Measurements from ENCODE around the gene FBXO40. TPM values are rescaled to one million over a fixed set of nuclear protein-coding genes. Genes with fewer than 3 reads are reported as not detected.

FBXO40 gene
- total and polyA plus RNA-seq, 9 of the 15 experiments (the other 6 are each of a cell fraction or from before 2014, with no cell fraction given) = 0.01 to 0.05 (median 0.04) TPM; not detected in 3

GRCh38 chr3:121660356-121661171 lies 67.4 kb downstream of the FBXO40 start, which contains the start of gene HCLS1 (continued):
- TF ChIP-seq ZNF77 (CRISPR knock-in tag; IDR thresholded peaks at IDR 0.05) (no peak), BDP1 (IDR thresholded peaks at IDR 0.05; ENCODE audit: insufficient read depth, insufficient read length) (no peak), SRF (CRISPR knock-in tag; IDR thresholded peaks at IDR 0.05) (peak in 1 of 2 experiments; percentile 94; a peak in 2 of 4 replicates), SPI1 (IDR thresholded peaks at IDR 0.05; ENCODE audit: borderline replicate concordance, low read depth, low read length) (peak; percentile 75), ZNF263 (CRISPR knock-in tag; IDR thresholded peaks at IDR 0.05; ENCODE audit: borderline replicate concordance) (no peak), NFATC3 (IDR thresholded peaks at IDR 0.05) (no peak), FOXA3 (CRISPR knock-in tag; conservative IDR thresholded peaks at IDR 0.05 in 1 of 2, IDR thresholded peaks at IDR 0.05 in 1 of 2) (no peak), ZBTB11 (CRISPR knock-in tag; IDR thresholded peaks at IDR 0.05) (peak in 1 of 3 experiments; percentile 39; a peak in 1 of 6 replicates), FOXM1 (IDR thresholded peaks at IDR 0.05; ENCODE audit: low read depth) (no peak), FOXM1 (CRISPR knock-in tag; IDR thresholded peaks at IDR 0.05; ENCODE audit: low read depth) (no peak), MCM7 (IDR thresholded peaks at IDR 0.05) (no peak), PHF20 (IDR thresholded peaks at IDR 0.05; ENCODE audit: partially characterized antibody) (peak; percentile 51), ZNF584 (CRISPR knock-in tag; IDR thresholded peaks at IDR 0.05; ENCODE audit: low read depth) (peak; percentile 57; the same call in 1 of the 2 replicates), POLR2H (tag; IDR thresholded peaks at IDR 0.05; ENCODE audit: low read depth) (peak; percentile 90), MITF (IDR thresholded peaks at IDR 0.05) (no peak), PYGO2 (tag; IDR thresholded peaks at IDR 0.05) (no peak), RFX7 (CRISPR knock-in tag; IDR thresholded peaks at IDR 0.05) (no peak), ZNF561 (CRISPR knock-in tag; conservative IDR thresholded peaks at IDR 0.05) (no peak), ELF1 (tag; IDR thresholded peaks at IDR 0.05) (peak; percentile 87), THRB (CRISPR knock-in tag; conservative IDR thresholded peaks at IDR 0.05) (no peak), PRPF4 (IDR thresholded peaks at IDR 0.05; ENCODE audit: insufficient read depth, low read depth, low read length, poor library complexity, severe bottlenecking) (no peak)
